PC-9 (cell line): Measurements from ENCODE around the gene PRIM2. TPM values are rescaled to one million over a fixed set of nuclear protein-coding genes. Genes with fewer than 3 reads are reported as not detected.
"Not testable (repeated sequence)": the region's sequence is repeated elsewhere in the genome, so short reads cannot be mapped to it uniquely, and the experiment has no call there.

Experiments
- BruUV-seq: library from RNA; stranded (reverse); fragments of 400-500 nt; replicated peaks from 2 replicates; lab custom pipeline; 2021; lab: Mats Ljungman, UMichigan
- CTCF ChIA-PET: fragments of 300-600 bp; sonication (Branson Sonifier 250); formaldehyde crosslinking; loops from one replicate; lab custom pipeline; 2022; ENCODE audit warnings: antibody characterized with exemption; lab: Charles Lee
- POLR2A ChIA-PET: fragments of 300-600 bp; sonication (Branson Sonifier 250); formaldehyde crosslinking; loops from one replicate; lab custom pipeline; 2022; ENCODE audit warnings: antibody characterized with exemption; ENCODE audit not compliant: unreplicated experiment; lab: Charles Lee
- DNase-seq, 2 experiments: peaks; one replicate each; pipeline versions ENCODE4 v3.0.0 to v3.0.0-alpha.2; 2015 to 2022; ENCODE audit warnings: mixed read lengths in 1 of 2
- H2AFZ ChIP-seq: fragments of 200-600 bp; sonication (generic); 2 replicates; pipeline ENCODE4 v1.8.1; 2017; ENCODE audit warnings: antibody characterized with exemption
- H3F3A ChIP-seq: fragments of 200-600 bp; sonication (generic); 2 replicates; pipeline ENCODE4 v1.8.1; 2017; ENCODE audit warnings: antibody characterized with exemption, mild to moderate bottlenecking, low read depth; ENCODE audit not compliant: insufficient read depth
- H3K27ac ChIP-seq: fragments of 200-600 bp; sonication (generic); 2 replicates; pipeline ENCODE4 v1.6.1; 2016; ENCODE audit warnings: mixed run types
- H3K27me3 ChIP-seq: fragments of 200-600 bp; sonication (generic); 2 replicates; pipeline ENCODE4 v1.6.1; 2016; ENCODE audit warnings: low read depth, mixed run types; ENCODE audit not compliant: insufficient read depth
- H3K36me3 ChIP-seq: fragments of 200-600 bp; sonication (generic); 2 replicates; pipeline ENCODE4 v1.6.1; 2016; ENCODE audit warnings: low read depth, mixed run types
- H3K4me1 ChIP-seq: fragments of 200-600 bp; sonication (generic); replicated peaks from 2 replicates; pipeline ENCODE4 v1.6.1; 2016; ENCODE audit warnings: mixed run types; ENCODE audit not compliant: insufficient read depth
- H3K4me2 ChIP-seq: fragments of 200-600 bp; sonication (generic); 2 replicates; pipeline ENCODE4 v1.6.1; 2017; ENCODE audit warnings: mixed run types
- H3K4me3 ChIP-seq: fragments of 200-600 bp; sonication (generic); 2 replicates; pipeline ENCODE4 v1.6.1; 2016; ENCODE audit warnings: mixed run types
- H3K79me2 ChIP-seq: fragments of 200-600 bp; sonication (generic); 2 replicates; pipeline ENCODE4 v1.6.1; 2017; ENCODE audit warnings: low read depth, mixed run types
- H3K9me2 ChIP-seq: fragments of 200-600 bp; sonication (generic); 2 replicates; pipeline ENCODE4 v1.8.1; 2017; ENCODE audit warnings: mild to moderate bottlenecking; ENCODE audit not compliant: insufficient read depth
- H3K9me3 ChIP-seq: fragments of 200-600 bp; sonication (generic); 2 replicates; pipeline ENCODE4 v1.8.1; 2016; ENCODE audit warnings: low read depth; ENCODE audit not compliant: insufficient read depth
- H4K20me1 ChIP-seq: fragments of 200-600 bp; sonication (generic); 2 replicates; pipeline ENCODE4 v1.8.1; 2017; ENCODE audit not compliant: insufficient read depth
- intact Hi-C: fragments of 100-400 bp; cut with micrococcal nuclease; formaldehyde crosslinking; loops from one replicate; pipeline ENCODE4 v1.10.0; 2022; ENCODE audit not compliant: unreplicated experiment
- total RNA-seq: library from RNA; stranded (reverse); gene quantifications from 2 replicates; pipeline ENCODE4 v1.2.3, GENCODE V29; 2021

PRIM2 gene
- total RNA-seq, 1 experiment from 2014 or later = 33.3 TPM

GRCh38 chr6:57480194-57480593, 162.8 kb downstream of the PRIM2 start:
- H3K4me3 ChIP-seq, H4K20me1 ChIP-seq, H3F3A ChIP-seq, BruUV-seq, H3K9me2 ChIP-seq, CTCF ChIA-PET, DNase-seq, H3K27ac ChIP-seq, intact Hi-C loops, H3K4me1 ChIP-seq, H3K79me2 ChIP-seq, H3K27me3 ChIP-seq, H3K4me2 ChIP-seq, H3K36me3 ChIP-seq, H2AFZ ChIP-seq, POLR2A ChIA-PET, H3K9me3 ChIP-seq: not testable (repeated sequence)

DNA sequence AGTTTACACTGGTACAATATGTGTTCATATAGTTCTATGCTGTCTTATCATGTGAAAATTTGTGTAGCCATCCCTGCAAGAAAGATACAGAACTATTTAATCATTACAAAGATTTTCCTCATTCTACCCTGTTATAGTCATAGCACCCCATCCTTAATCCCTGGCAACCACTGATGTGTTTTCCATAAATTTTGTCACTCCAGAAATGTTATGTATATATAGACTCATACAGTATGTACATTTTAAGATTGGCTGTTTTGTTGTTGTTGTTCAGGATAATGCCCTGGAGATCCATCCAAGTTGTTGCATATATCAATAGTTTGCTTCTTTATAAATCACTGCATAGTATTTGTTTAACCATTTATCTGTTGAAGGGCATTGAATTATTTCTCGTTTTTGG, 163.7 kb downstream of the PRIM2 start:
- intact Hi-C loops, H2AFZ ChIP-seq, H3K36me3 ChIP-seq, H3K9me2 ChIP-seq, BruUV-seq, H3K79me2 ChIP-seq, H3K4me2 ChIP-seq, H3K27me3 ChIP-seq, H3F3A ChIP-seq, POLR2A ChIA-PET, H3K4me3 ChIP-seq, CTCF ChIA-PET, H3K27ac ChIP-seq, H3K9me3 ChIP-seq, H4K20me1 ChIP-seq, H3K4me1 ChIP-seq, DNase-seq: not testable (repeated sequence)

DNA sequence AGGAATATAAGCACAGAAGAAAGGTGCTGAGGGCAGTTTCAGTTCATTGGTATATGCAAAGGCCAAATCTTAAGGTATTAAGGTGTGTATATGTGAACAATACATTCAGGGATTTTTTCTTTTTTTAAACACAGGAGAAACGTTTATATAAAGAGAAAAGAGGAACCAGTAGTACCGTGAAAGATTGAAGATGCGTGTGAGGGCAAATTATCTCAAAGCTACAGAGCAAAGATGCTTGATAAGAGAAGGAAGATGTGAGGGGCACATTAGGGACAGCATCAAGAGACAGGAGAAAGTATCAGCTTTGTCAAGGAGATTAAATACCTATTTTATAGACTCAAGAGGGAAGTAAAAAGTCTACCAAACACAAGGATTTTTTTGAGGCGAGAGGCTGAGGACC, 165.0 kb downstream of the PRIM2 start:
- H3K4me2 ChIP-seq, H3F3A ChIP-seq, H3K9me2 ChIP-seq, H3K4me1 ChIP-seq, H3K27ac ChIP-seq, DNase-seq, H3K36me3 ChIP-seq, H3K79me2 ChIP-seq, H2AFZ ChIP-seq, H3K4me3 ChIP-seq, POLR2A ChIA-PET, H3K9me3 ChIP-seq, intact Hi-C loops, H3K27me3 ChIP-seq, BruUV-seq, CTCF ChIA-PET, H4K20me1 ChIP-seq: not testable (repeated sequence)

- CTCF ChIA-PET, intact Hi-C loops, H3K79me2 ChIP-seq, H3K27me3 ChIP-seq, BruUV-seq, H3K27ac ChIP-seq, H3K9me2 ChIP-seq, H2AFZ ChIP-seq, H3K4me3 ChIP-seq, H3F3A ChIP-seq, H3K9me3 ChIP-seq, DNase-seq, H3K4me1 ChIP-seq, H4K20me1 ChIP-seq, H3K4me2 ChIP-seq, H3K36me3 ChIP-seq, POLR2A ChIA-PET: not testable (repeated sequence)
Observed at GRCh38 chr6:57486494-57487081, 169.2 kb downstream of the PRIM2 start.

GRCh38 chr6:57488551-57488950, 171.1 kb downstream of the PRIM2 start:
- not testable (repeated sequence) for H3K27ac ChIP-seq

GRCh38 chr6:57489887-57490286, 172.5 kb downstream of the PRIM2 start:
- H3K4me1 ChIP-seq, H3K9me2 ChIP-seq, H4K20me1 ChIP-seq, H3K27ac ChIP-seq, H3F3A ChIP-seq, H2AFZ ChIP-seq, H3K4me3 ChIP-seq, H3K9me3 ChIP-seq, H3K4me2 ChIP-seq, DNase-seq, H3K36me3 ChIP-seq, POLR2A ChIA-PET, H3K27me3 ChIP-seq, BruUV-seq, intact Hi-C loops, CTCF ChIA-PET, H3K79me2 ChIP-seq: not testable (repeated sequence)

More at GRCh38 chr6:57488551-57488950, 171.1 kb downstream of the PRIM2 start:
- H3K9me3 ChIP-seq, H3K27me3 ChIP-seq, POLR2A ChIA-PET, CTCF ChIA-PET, H3K4me1 ChIP-seq, BruUV-seq, H3K4me2 ChIP-seq, H4K20me1 ChIP-seq, H2AFZ ChIP-seq, intact Hi-C loops, H3K36me3 ChIP-seq, H3K4me3 ChIP-seq, H3K9me2 ChIP-seq, H3K79me2 ChIP-seq, H3F3A ChIP-seq, DNase-seq: not testable (repeated sequence)

DNA sequence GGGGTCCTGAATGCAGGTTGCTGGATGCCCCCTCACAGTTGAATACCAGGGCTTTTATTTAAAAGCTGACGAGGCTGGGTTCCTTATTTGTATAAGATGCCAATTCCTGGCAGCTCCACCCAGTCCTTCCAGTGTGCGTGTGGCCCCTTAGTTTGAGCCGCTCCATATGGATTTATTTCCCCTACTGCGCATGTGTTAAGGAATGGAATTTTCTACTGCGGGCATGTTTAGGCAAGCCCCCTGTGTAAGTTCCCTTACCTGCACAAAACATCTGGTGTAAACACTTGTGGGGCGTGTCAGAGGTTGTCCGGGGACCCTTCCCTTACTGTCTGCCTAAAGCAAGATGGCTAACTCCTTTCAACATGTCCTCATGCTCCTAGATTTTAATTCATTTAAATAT, 174.4 kb downstream of the PRIM2 start:
- H3K9me3 ChIP-seq, H3K4me2 ChIP-seq, H3K4me1 ChIP-seq, CTCF ChIA-PET, H3F3A ChIP-seq, POLR2A ChIA-PET, H3K27me3 ChIP-seq, H3K4me3 ChIP-seq, H3K36me3 ChIP-seq, H4K20me1 ChIP-seq, H3K9me2 ChIP-seq, BruUV-seq, intact Hi-C loops, H2AFZ ChIP-seq, H3K79me2 ChIP-seq, DNase-seq, H3K27ac ChIP-seq: not testable (repeated sequence)
